GM21723 (cell line): ENCODE results near the gene PTBP2.
A peak's percentile ranks its signal among the peaks of the same experiment; 100 is the strongest.

ENCODE experiments used
- ATAC-seq: cut with Tn5 transposase; IDR thresholded peaks from one replicate; pipeline ENCODE4 v1.9.1; 2021; ENCODE audit warnings: mild to moderate bottlenecking, moderate library complexity; ENCODE audit not compliant: unreplicated experiment

PTBP2 gene

GRCh38 chr1:96721416-96722160, at the start of gene PTBP2:
TSS of gene PTBP2 (plus strand) at chr1:96721784. CDS start at chr1:96721865, 81 bp downstream.
- peak; percentile 95 for ATAC-seq

- no peak for ATAC-seq
These were observed 46.7 kb upstream of the PTBP2 start for GRCh38 chr1:96674915-96675314.

- no peak for ATAC-seq
These were observed 39.5 kb upstream of the PTBP2 start for GRCh38 chr1:96682056-96682455.

GRCh38 chr1:96683931-96684330, 37.7 kb upstream of the PTBP2 start:
- ATAC-seq: no peak

GRCh38 chr1:96684744-96685143, 36.8 kb upstream of the PTBP2 start:
- ATAC-seq: no peak

GRCh38 chr1:96688767-96689166, 32.8 kb upstream of the PTBP2 start:
- no peak for ATAC-seq

- ATAC-seq: no peak
These were observed 25.6 kb upstream of the PTBP2 start for GRCh38 chr1:96695954-96696353.

- ATAC-seq: no peak
These were observed 23.1 kb upstream of the PTBP2 start for GRCh38 chr1:96698342-96698983.

GRCh38 chr1:96703186-96703585, 18.4 kb upstream of the PTBP2 start:
- ATAC-seq: no peak

- no peak for ATAC-seq
These were observed 14.6 kb upstream of the PTBP2 start for GRCh38 chr1:96707023-96707422.

GRCh38 chr1:96708482-96708881, 13.1 kb upstream of the PTBP2 start:
- ATAC-seq: no peak

- no peak for ATAC-seq
These were observed 10.7 kb upstream of the PTBP2 start for GRCh38 chr1:96710708-96711477.

- ATAC-seq: no peak
These were observed 7.9 kb upstream of the PTBP2 start for GRCh38 chr1:96713649-96714048.

GRCh38 chr1:96714881-96715280, 6.7 kb upstream of the PTBP2 start:
- ATAC-seq: no peak

GRCh38 chr1:96715482-96715881, 6.1 kb upstream of the PTBP2 start:
- no peak for ATAC-seq

- ATAC-seq: peak; percentile 10
These were observed 550 bp upstream of the PTBP2 start for GRCh38 chr1:96721053-96721415.

GRCh38 chr1:96722161-96722922, 758 bp downstream of the PTBP2 start:
- ATAC-seq: peak; percentile 58

- ATAC-seq: no peak
These were observed 1.4 kb downstream of the PTBP2 start for GRCh38 chr1:96722958-96723357.

- ATAC-seq: no peak
These were observed 1.8 kb downstream of the PTBP2 start for GRCh38 chr1:96723377-96723776.

GRCh38 chr1:96723936-96724335, 2.4 kb downstream of the PTBP2 start:
- no peak for ATAC-seq

- no peak for ATAC-seq
These were observed 6.3 kb downstream of the PTBP2 start for GRCh38 chr1:96727860-96728259.
